Adipocyte (in vitro differentiated cells): Measurements from ENCODE around the gene P2RX3.

ENCODE experiments used
- DNase-seq: peaks from one replicate; pipeline ENCODE4 v3.0.0-alpha.2; 2015; ENCODE audit warnings: low read depth
- H3K27me3 ChIP-seq: replicated peaks from 2 replicates; pipeline ENCODE4 v1.7.0; 2013; ENCODE audit warnings: mild to moderate bottlenecking, low read length, moderate library complexity; ENCODE audit not compliant: control insufficient read depth, insufficient read depth
- H3K36me3 ChIP-seq: 2 replicates; pipeline ENCODE4 v1.7.0; 2013; ENCODE audit warnings: low read length, mild to moderate bottlenecking, moderate library complexity; ENCODE audit not compliant: control insufficient read depth, insufficient read depth, severe bottlenecking
- H3K4me1 ChIP-seq: 2 replicates; pipeline ENCODE4 v1.7.0; 2013; ENCODE audit warnings: mild to moderate bottlenecking, low read length, moderate library complexity; ENCODE audit not compliant: control insufficient read depth, insufficient read depth
- H3K4me3 ChIP-seq: 2 replicates; pipeline ENCODE4 v1.7.0; 2013; ENCODE audit warnings: mild to moderate bottlenecking, low read length, moderate library complexity
- H3K9ac ChIP-seq: 2 replicates; pipeline ENCODE4 v1.7.0; 2013; ENCODE audit warnings: mild to moderate bottlenecking, low read length, moderate library complexity
- H3K9me3 ChIP-seq: 2 replicates; pipeline ENCODE4 v1.7.0; 2013; ENCODE audit warnings: mild to moderate bottlenecking, low read length, moderate library complexity; ENCODE audit not compliant: control insufficient read depth

Gene P2RX3

DNA sequence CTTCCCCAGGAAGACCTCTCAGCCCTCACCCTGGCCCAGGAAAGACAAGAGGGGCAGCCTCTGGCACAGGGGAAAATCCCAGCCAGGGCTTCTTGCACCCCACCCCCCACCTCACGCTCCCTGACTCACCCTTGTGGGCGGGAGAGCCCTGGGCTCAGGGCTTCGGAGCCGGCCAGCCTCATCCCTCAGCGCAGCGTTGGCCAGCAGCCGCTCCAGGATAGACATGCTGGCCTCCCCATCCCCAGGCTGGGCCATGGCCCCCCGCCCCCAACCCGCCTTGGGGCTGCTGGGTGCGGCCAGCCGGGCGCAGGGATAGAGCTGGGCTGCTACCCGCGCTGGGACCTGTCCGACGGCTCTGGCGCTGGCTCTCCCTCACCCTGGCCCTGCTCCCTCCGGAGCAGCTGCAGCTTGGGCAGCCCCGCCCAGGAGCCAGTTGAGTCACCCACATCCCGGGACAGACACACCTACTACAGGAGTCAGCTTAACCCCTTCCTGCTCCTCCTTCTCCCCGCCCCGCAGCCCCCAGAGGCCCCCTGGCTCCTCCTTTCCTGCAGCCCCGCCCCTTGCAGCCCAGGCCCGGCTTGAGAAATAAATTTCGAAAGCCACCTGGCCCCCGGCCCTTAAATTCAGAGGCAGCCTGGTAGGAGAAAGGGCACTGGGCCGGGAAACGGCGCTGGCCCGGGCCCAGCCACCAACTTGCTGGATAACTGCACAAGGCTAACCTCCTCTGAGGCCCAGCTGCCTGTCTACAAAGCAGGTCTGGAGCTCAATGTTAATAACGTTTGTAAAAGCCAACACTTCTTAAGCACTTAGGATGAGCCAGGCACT lies 26.8 kb upstream of the P2RX3 start:
- H3K4me1 ChIP-seq: peaks cover 88% of the 10 kb centered on the region
- no peaks in the 10 kb centered on the region for H3K9me3 ChIP-seq
- peak overlapping the region; percentile 80 for H3K4me3 ChIP-seq
- no peaks in the 10 kb centered on the region for H3K27me3 ChIP-seq
- peaks cover 82% of the 10 kb centered on the region for H3K36me3 ChIP-seq
- H3K9ac ChIP-seq: peak overlapping the region; percentile 89
- DNase-seq: peak; percentile 97

DNA sequence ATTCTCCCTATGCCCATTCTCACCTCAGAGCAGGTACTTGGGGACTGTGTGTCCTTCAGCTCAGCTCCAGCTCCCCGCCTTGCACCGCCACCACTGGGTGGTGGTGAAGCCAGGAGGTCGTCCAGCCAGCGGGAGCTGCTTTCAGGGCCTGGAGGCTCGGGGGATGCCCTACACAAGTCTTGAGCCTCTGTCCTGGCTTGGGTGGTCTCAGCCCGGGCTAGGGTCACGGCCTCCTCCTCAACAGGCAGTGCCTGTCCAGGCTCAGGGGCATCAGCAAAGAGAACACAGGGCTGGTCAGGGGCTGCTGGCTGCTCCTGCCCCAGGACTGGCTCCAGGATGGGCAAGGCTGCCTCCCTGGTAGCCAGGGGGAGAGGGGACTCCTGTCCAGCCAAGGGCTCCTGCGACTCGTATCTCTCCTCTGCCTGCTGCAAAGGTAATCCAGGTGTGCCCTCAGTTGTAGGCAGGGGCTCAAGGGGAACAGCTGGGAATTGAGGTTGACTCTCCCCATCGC lies 25.6 kb upstream of the P2RX3 start:
- no peak for DNase-seq
- Histone ChIP-seq H3K4me3 (peak overlapping the region; percentile 68), H3K9me3 (no peaks in the 10 kb centered on the region), H3K4me1 (peaks cover 90% of the 10 kb centered on the region), H3K36me3 (peaks cover 89% of the 10 kb centered on the region), H3K9ac (peak overlapping the region; percentile 89), H3K27me3 (no peaks in the 10 kb centered on the region)

DNA sequence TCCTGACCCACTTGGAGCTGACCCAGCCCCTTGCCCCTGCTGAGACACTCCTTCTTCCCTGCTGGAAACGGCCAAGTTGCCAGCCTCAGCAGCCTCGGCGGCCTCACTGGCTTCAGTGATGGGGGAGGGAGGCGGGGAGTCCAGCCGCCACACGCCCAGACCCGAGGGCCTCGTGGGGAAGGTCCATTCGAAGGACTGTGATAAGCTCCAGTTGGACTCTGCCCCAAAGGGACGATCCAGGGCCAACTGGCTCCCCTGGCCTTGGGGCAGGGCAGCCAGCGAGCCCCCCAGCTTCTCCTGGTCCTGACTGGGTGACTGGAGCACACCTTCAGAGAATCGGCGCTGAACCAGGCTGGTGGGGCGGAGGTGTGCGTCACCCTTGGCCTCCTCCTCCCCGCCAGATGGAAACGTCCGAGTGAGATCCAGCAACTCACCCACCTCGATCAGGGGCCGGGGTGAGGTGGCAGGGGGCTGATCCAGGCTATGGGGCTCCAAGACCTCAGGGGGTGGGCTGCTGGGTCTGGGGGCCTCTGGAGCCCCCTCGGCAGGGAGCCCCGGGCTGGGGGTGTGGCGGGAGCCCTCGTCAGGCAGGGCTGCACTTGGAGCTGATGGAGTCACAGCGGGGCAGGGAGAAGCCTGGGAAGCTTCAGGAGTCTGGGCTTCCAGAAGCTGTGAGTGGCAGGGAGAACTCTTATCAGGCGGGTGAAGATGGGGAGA lies 24.9 kb upstream of the P2RX3 start:
- no peaks in the 10 kb centered on the region for H3K9me3 ChIP-seq
- no peaks in the 10 kb centered on the region for H3K27me3 ChIP-seq
- peak overlapping the region; percentile 89 for H3K9ac ChIP-seq
- H3K36me3 ChIP-seq: peaks cover 89% of the 10 kb centered on the region
- no peak for DNase-seq
- peaks cover 90% of the 10 kb centered on the region for H3K4me1 ChIP-seq
- peak overlapping the region; percentile 68 for H3K4me3 ChIP-seq

DNA sequence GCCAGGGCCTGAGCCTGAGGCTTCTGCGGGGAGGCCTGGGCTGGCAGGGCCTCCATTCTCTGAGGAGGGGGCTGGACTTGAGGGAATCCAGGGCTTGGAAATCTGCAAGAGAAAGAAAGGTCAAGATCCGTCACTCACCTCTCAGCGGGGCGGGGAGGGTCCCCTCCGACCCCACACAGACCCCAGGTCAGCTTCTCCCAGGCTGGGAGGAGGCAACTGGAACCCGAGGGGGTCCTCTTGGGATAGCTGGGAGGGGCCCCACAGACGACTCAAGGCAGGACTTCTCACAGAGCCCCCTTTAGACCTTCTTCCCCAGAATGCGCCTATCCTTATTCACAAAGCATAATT lies 24.4 kb upstream of the P2RX3 start:
- peaks cover 91% of the 10 kb centered on the region for H3K4me1 ChIP-seq
- no peak overlapping the region for H3K4me3 ChIP-seq
- no peak for DNase-seq
- no peaks in the 10 kb centered on the region for H3K27me3 ChIP-seq
- H3K9me3 ChIP-seq: no peaks in the 10 kb centered on the region
- peak overlapping the region; percentile 89 for H3K9ac ChIP-seq
- peaks cover 89% of the 10 kb centered on the region for H3K36me3 ChIP-seq

DNA sequence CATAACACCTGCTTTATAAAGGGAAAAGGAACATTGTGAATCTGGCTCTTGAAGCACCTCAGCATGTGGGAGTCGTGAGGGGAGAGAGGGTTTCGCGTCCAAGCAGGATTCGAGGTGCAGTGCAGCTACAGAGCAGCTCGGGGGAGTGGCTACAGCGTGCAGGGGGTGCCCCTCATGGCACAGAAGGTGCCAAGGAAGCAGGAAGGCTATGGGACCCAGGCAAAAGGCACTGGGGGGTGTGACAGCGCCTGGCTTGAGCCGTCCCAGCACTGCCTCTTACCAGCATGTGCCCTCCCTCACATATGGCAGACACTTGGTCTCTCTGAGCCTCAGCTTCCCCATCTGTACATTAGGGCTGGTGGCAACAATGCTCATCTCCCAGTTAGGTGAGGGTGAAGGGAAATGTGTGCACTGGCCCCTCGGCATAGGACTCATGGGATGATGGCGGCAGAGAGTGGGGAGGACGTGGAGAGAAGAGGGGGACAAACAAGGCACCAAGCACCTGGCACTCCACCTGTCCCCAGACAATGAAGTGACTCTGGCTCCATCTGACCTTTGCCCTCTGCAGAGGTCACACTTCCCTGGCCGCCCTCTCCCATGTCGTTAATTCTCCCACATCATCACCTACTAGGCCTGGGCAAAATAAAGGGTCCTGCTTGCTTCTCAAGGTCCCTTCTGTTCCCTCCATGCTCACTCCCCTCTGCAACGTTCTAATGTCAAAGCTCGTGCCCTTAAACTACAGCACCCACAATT lies 23.8 kb upstream of the P2RX3 start:
- H3K27me3 ChIP-seq: no peaks in the 10 kb centered on the region
- DNase-seq: no peak
- peaks cover 85% of the 10 kb centered on the region for H3K36me3 ChIP-seq
- no peak overlapping the region for H3K4me3 ChIP-seq
- no peaks in the 10 kb centered on the region for H3K9me3 ChIP-seq
- H3K4me1 ChIP-seq: peaks cover 88% of the 10 kb centered on the region
- peak overlapping the region; percentile 89 for H3K9ac ChIP-seq

DNA sequence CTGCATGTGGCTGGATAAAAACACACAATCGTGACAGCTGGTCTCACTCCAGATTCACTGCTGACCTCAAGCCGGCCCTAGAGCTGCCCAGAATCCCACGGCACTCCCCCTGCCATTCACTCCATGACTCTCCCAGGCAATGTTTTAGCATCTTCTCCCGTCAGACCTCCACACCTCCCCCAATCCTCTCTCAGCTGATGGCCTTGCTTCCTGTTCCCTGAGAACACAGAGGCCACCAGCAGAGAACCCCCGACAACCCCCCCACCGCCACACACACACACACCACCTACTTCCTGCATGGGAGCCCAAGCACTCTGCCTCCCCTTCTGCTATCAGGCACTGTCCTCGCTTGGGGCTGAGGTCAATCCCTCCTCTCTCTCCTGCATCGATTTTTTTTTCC lies 22.7 kb upstream of the P2RX3 start:
- Histone ChIP-seq H3K9me3 (no peaks in the 10 kb centered on the region), H3K36me3 (peaks cover 83% of the 10 kb centered on the region), H3K9ac (peak overlapping the region; percentile 55), H3K4me1 (peaks cover 86% of the 10 kb centered on the region), H3K4me3 (peak overlapping the region; percentile 42), H3K27me3 (no peaks in the 10 kb centered on the region)
- DNase-seq: no peak

DNA sequence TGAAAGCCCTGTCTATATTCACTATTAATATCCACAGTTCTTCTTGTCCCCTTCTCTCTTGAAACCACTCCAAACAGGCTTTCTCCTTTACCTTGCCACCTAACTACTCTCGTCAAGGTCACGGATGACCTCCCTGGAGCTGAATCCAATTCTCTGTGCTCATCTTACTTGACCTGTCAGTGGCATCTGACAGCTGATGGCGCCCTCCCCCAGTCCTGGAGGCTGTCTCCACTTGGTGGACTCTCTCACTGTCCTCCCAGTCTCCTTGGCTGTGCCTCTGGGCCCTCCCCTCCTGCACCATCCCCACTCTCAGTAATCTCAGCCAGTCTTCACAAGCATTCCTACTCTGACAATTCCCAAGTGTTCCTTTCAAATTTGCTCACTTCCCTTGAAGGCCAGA lies 22.1 kb upstream of the P2RX3 start:
- H3K4me3 ChIP-seq: peak overlapping the region; percentile 42
- H3K27me3 ChIP-seq: no peaks in the 10 kb centered on the region
- no peaks in the 10 kb centered on the region for H3K9me3 ChIP-seq
- peaks cover 85% of the 10 kb centered on the region for H3K36me3 ChIP-seq
- H3K9ac ChIP-seq: peak overlapping the region; percentile 55
- no peak for DNase-seq
- H3K4me1 ChIP-seq: peaks cover 86% of the 10 kb centered on the region

DNA sequence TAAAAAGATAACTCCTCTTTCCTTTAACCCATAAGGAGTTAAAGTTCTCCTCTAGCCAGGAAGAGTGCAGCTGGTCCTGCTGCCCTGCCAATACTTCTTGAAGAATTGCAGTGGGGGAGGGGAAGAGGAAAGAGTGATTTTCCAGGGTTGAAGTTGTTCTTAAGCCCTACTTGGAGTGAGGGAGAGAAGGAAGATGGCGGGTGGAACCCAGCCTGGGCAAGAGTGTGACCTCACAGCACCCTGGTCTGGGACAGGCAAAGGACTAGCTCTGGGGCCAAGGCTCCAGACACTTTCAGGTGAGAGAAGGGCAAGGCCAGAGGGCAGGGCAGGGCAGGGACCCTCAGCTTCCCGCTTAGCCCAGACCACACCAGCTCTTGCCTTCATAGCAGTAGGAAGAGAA lies 20.0 kb upstream of the P2RX3 start:
- Histone ChIP-seq H3K4me3 (peak overlapping the region; percentile 63), H3K4me1 (peaks cover 89% of the 10 kb centered on the region), H3K9ac (peak overlapping the region; percentile 55), H3K27me3 (no peaks in the 10 kb centered on the region), H3K36me3 (peaks cover 76% of the 10 kb centered on the region), H3K9me3 (no peaks in the 10 kb centered on the region)
- peak; percentile 48 for DNase-seq

DNA sequence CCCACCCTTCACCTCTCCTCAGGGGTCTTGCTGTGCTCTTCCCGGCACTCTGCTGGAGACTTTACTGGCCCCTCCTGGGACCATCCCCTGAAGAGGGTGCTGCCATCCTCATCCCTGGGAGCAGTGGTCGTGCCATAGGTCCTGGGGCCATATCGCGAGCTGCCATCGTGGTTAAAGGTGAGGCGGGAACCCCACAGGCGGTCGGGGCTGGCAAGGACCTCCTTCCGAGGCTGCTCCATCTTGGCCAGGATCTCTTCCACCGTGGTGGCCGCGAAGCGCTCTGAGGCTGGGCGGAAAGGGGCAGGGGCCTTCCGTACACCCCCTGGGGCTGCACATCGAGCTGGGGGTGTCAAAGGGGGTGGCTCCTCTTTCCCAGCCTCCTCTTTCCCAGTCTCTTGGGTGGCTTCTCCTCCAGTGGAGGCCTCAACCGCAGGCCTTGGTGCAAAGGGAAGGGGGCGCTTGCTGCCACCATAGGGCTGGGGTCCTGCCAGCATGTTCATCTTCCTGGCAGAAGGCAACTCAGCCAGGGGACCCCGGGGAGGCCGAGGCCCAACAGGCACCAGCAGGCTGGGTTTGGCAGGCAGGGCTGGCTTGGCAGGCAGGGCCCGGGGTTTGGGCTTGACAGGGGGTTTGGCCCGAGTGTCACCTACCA lies 18.0 kb upstream of the P2RX3 start:
- H3K9me3 ChIP-seq: no peaks in the 10 kb centered on the region
- DNase-seq: no peak
- peak overlapping the region; percentile 98 for H3K4me3 ChIP-seq
- no peaks in the 10 kb centered on the region for H3K27me3 ChIP-seq
- H3K9ac ChIP-seq: peak overlapping the region; percentile 100
- peaks cover 56% of the 10 kb centered on the region for H3K36me3 ChIP-seq
- H3K4me1 ChIP-seq: peaks cover 76% of the 10 kb centered on the region

DNA sequence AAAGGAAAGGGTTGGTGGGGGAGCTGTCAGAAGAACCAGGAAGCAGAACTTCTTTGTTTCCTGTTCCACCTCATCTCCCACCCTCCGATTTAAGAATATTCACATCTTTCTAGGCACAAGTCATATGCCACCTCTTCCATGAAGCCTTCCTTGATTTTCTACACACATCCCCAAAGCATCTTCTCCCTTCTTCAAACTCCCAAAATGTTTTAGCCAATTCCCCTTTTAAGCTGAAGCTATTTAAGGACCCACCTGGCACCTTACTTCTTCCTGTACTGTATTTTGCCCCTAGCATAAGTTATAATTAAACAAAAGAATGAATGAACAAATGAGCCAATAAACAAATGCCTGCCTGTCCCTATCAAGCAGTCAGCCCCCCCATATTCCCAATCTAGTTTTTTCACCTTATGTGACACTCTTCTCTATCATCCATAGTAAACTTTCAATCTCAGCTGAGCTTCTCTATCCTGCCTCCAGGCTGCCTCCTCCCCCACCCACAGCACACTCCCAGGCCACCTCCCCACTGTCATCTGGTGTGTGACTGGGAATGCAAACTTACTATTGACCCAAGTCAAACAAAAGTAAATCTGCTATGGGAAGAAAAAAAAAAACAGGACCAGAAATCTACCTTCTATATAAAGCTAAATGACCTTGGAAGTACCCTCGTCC lies 17.3 kb upstream of the P2RX3 start:
- DNase-seq: no peak
- Histone ChIP-seq H3K27me3 (no peaks in the 10 kb centered on the region), H3K9me3 (no peaks in the 10 kb centered on the region), H3K36me3 (peaks cover 49% of the 10 kb centered on the region), H3K4me1 (peaks cover 76% of the 10 kb centered on the region), H3K9ac (peak overlapping the region; percentile 100), H3K4me3 (peak overlapping the region; percentile 98)
